Coronary artery (tissue), 2 donors: ENCODE measurements around the gene ATRNL1.

ENCODE experiments used
- DNase-seq: peaks from one replicate; pipeline ENCODE4 v3.0.0-alpha.2; 2017; ENCODE audit warnings: low spot score
- H3K27ac ChIP-seq, 2 donors: fragments of 200-600 bp; sonication (generic); one replicate each; pipeline ENCODE4 v1.5.1; 2016 to 2019
- H3K4me3 ChIP-seq: fragments of 200-600 bp; sonication (generic); 2 replicates; pipeline ENCODE4 v1.5.1; 2016; ENCODE audit warnings: mild to moderate bottlenecking, moderate library complexity
- TF ChIP-seq, protein P1 (sequence below): fragments of 200-600 bp; sonication (generic); IDR thresholded peaks from one replicate; pipeline ENCODE4 v1.5.1; 2019; ENCODE audit warnings: antibody characterized with exemption

The ATRNL1 gene

DNA sequence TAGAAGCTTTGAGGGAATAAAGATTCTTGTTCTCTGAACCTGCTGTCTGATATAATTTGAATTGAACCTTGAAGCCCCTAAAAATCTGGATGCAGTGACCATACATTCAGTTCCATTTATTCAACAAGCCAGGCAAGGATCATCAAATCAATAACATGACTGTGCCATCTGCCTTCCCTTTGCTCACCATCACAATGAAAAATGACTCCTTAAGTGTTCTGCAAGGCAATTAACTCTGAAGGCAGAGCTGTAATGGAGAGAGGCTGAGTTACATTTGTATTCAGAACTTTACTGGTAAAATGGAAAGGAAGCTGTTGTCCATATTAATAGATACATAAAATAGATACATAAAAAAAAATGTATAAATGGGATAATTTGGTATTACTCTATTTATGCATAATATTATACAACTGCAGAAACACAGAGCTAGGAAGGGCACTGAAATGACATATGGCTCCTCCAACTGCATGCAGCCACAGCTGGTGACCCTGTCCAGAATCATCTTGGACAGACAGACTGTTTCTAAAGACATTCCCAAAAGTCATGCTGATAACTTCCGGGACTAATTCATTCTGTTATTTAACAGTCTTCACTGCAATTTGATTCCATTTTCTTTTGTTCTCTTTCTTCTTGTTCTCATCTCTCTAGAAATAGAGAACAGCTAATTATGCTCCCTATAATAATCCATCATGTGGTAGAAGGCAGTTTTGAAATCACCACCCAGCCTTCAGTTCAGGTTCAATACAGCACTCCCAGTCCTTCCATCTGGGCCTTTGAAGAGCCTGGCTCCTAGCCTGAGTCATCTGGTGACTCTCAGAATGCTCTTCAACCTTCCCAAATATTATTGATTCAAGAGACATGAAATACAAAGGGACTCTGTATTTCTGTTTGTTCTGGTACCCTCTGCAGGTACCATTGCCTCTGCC lies 767.3 kb downstream of the ATRNL1 start:
- no peak overlapping the region for H3K4me3 ChIP-seq
- DNase-seq = no peak
- TF ChIP-seq, protein P1, sequence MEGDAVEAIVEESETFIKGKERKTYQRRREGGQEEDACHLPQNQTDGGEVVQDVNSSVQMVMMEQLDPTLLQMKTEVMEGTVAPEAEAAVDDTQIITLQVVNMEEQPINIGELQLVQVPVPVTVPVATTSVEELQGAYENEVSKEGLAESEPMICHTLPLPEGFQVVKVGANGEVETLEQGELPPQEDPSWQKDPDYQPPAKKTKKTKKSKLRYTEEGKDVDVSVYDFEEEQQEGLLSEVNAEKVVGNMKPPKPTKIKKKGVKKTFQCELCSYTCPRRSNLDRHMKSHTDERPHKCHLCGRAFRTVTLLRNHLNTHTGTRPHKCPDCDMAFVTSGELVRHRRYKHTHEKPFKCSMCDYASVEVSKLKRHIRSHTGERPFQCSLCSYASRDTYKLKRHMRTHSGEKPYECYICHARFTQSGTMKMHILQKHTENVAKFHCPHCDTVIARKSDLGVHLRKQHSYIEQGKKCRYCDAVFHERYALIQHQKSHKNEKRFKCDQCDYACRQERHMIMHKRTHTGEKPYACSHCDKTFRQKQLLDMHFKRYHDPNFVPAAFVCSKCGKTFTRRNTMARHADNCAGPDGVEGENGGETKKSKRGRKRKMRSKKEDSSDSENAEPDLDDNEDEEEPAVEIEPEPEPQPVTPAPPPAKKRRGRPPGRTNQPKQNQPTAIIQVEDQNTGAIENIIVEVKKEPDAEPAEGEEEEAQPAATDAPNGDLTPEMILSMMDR = no peak
- no peak overlapping the region for H3K27ac ChIP-seq

DNA sequence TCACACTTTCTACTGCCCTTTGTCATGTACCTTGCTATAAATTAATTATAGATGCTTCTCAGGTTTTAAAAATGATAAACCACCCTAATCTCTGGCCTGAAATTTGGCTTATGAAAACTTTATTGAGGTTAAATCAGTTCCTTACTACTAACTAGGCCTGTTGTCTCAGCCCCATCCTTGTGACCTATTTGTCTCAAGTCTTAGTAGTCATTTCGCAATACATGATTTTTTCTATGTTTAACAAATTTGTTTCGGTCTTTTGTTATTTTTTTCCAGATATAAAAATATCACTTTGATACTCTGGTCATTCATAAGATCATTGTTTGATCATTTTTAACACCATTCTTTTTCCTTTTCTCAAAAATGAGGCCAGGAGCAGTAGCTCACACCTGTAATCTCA lies 768.3 kb downstream of the ATRNL1 start:
- TF ChIP-seq, protein P1 = no peak
- DNase-seq = no peak
- H3K4me3 ChIP-seq = no peak overlapping the region
- no peak overlapping the region for H3K27ac ChIP-seq

DNA sequence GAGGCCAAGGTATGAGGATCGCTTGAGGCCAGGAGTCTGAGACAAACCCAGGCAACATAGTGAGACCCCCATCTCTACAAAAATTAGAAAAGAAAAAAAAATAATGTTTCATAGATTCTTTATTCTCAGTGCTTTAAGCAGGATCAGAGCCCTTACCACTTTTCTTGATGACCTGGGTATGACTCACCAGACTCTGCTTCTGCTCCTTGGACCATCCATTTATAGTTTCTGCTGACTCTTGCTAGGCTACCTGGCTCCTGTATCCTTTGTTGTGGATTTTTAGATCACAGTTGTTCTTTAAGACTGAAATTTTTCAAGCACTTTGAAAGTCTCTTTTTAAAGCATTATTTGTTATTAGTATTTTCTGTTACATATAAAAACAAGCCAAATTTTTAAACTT lies 768.7 kb downstream of the ATRNL1 start:
- H3K27ac ChIP-seq = no peak overlapping the region
- TF ChIP-seq, protein P1 = no peak
- H3K4me3 ChIP-seq = no peak overlapping the region
- no peak for DNase-seq

DNA sequence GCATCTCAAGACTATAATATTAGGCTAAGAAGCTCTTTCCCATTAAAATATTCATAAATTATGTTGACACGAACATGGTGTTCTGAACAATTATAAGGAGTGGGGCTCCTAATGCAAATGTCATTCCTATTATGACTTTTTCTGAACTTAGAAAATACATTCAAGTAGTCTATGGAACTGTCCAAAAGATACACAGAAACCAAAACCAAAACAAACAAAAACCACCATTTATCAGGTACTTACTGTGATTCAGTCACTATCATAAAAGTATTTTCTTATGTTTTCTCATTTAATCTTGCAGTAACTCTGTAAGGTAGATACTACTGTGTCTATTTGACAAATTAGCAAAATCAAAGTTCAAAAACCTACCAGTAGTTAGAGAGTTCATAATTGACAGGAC lies 773.0 kb downstream of the ATRNL1 start:
- H3K4me3 ChIP-seq = no peak overlapping the region
- DNase-seq = no peak
- TF ChIP-seq, protein P1 = no peak
- no peak overlapping the region for H3K27ac ChIP-seq

DNA sequence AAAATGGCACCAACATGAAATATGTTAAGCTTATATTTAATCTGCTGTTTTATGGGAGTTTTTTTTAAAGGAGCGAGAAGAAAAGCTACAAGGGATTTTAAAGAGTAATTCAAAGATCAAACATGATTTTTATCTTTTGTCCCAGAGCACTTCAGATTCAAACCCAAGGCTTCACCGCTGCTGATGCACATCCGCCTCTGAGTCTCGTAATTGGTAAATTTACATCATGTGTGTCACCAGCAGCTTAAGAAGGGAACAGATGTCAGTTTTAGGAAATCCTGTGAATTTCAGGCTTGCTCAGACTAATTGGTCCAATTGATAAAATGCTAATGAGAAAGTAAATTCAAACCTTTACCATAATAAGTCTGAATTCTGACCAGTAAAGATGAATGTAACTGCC lies 773.5 kb downstream of the ATRNL1 start:
- H3K4me3 ChIP-seq = no peak overlapping the region
- no peak for DNase-seq
- H3K27ac ChIP-seq = no peak overlapping the region
- TF ChIP-seq, protein P1 = no peak

DNA sequence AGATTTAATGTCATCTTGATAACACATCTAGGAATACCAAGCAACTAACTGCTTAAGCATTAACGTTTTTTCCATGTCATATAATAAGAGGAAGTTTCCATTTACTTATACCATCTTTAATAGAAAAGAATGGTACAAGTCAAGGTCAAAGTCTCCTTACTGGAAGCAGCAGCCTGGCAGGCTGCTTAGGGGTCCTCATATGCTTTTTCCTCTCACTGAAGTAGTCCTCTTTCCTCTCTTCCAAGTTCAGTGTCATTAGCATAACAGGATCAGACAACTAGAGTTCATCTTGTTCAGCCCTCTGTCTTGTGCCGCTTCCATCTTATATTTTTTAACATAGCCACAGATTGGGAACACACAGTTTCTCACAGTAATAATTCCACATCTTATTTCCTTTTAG lies 774.1 kb downstream of the ATRNL1 start:
- TF ChIP-seq, protein P1 = no peak
- H3K4me3 ChIP-seq = no peak overlapping the region
- DNase-seq = no peak
- no peak overlapping the region for H3K27ac ChIP-seq

DNA sequence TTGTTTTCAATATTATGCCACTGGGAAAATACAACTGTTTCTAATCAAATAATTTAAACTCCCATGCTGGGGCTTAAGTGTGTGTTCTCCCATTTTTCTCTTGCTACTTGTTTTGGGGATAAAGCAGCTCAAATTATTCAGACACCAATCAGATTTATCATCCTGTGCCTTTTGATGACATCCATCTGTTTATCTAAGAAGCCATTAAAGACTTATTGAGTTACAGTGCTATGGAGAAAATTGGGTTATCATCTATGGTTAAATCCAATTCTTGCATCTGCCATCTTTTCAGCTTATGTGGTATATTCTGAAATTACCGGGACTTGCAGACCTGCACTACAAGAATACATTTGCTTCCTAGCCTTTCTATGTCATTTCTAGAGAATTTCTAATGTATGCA lies 778.7 kb downstream of the ATRNL1 start:
- H3K4me3 ChIP-seq = no peak overlapping the region
- TF ChIP-seq, protein P1 = no peak
- no peak overlapping the region for H3K27ac ChIP-seq
- no peak for DNase-seq
